AG10803 (cell line): ENCODE data around the gene KIR3DL2.
"Not testable (repeated sequence)": the region's sequence is repeated elsewhere in the genome, so short reads cannot be mapped to it uniquely, and the experiment has no call there.

Experiments used
- DNase-seq: peaks from one replicate; pipeline ENCODE4 v3.0.0; 2010; ENCODE audit warnings: low read depth
- H3K4me3 ChIP-seq: 2 replicates; pipeline ENCODE4 v1.5.1; 2011; ENCODE audit warnings: mild to moderate bottlenecking, low read length, control low read depth
- TF ChIP-seq, protein P1 (sequence below): conservative IDR thresholded peaks from 2 replicates; pipeline ENCODE4 v1.5.1; 2011; ENCODE audit warnings: mild to moderate bottlenecking, low read length, control low read depth, inconsistent platforms

The KIR3DL2 gene

DNA sequence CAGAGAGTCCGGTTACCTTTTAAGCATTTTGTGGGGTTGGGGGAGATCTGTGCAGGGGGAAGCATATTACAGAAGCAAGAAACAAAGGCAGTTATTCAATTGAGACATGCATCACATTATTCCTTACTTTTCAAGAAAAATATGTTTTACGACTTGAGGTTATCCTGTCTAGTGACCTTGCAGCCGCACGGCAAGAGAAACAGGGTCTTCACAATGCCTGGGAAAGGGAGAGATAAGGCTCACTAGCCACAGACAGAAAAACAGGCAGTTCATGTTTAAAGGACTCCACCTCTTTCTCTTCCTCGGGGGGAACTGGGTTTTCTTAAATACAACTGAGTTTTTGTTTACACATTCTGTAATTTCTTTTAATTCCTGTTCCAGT is 55.2 kb downstream of the KIR3DL2 start:
- no peak overlapping the region for H3K4me3 ChIP-seq
- TF ChIP-seq, protein P1, sequence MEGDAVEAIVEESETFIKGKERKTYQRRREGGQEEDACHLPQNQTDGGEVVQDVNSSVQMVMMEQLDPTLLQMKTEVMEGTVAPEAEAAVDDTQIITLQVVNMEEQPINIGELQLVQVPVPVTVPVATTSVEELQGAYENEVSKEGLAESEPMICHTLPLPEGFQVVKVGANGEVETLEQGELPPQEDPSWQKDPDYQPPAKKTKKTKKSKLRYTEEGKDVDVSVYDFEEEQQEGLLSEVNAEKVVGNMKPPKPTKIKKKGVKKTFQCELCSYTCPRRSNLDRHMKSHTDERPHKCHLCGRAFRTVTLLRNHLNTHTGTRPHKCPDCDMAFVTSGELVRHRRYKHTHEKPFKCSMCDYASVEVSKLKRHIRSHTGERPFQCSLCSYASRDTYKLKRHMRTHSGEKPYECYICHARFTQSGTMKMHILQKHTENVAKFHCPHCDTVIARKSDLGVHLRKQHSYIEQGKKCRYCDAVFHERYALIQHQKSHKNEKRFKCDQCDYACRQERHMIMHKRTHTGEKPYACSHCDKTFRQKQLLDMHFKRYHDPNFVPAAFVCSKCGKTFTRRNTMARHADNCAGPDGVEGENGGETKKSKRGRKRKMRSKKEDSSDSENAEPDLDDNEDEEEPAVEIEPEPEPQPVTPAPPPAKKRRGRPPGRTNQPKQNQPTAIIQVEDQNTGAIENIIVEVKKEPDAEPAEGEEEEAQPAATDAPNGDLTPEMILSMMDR: no peak
- DNase-seq: no peak

DNA sequence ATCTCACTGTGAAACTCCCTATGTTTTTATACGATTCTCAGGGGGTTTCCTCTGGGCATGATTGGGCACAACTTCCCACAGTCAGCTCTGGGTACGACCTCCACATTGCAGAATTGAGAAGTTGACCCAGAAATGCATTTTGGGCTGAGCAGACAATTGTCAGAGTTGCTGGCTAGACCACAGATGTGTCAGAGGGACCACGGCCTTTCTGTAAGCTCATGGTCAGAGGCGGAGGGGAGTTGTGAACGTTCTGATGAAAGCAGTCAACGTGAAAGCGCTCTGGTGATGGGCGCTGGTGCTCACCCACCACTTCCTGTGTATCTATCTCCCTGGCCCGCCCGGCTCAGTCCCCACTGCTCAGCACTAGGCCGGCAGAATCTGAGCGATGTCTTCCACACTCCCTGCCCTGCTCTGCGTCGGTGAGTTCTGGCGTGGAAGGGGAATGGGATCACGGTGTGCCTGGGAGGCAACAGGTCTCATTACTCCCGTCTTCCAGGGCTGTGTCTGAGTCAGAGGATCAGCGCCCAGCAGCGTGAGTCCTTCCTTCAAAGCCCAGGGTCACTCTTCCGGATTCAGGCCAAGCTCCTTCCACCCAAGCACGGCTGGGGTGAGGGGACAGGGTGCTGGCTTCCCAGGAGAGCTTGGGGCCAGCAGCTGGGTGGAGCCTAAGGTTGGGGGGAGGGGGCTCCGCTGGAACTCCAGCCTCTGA is 55.7 kb downstream of the KIR3DL2 start, which contains the start of gene NCR1:
TSS of gene NCR1 (plus strand) at position 346 of the 709 bp plus-strand sequence. CDS start at position 386, 40 bp downstream.
- H3K4me3 ChIP-seq: no peak within 1 kb of the TSS
- no peak for DNase-seq
- TF ChIP-seq, protein P1: no peak

DNA sequence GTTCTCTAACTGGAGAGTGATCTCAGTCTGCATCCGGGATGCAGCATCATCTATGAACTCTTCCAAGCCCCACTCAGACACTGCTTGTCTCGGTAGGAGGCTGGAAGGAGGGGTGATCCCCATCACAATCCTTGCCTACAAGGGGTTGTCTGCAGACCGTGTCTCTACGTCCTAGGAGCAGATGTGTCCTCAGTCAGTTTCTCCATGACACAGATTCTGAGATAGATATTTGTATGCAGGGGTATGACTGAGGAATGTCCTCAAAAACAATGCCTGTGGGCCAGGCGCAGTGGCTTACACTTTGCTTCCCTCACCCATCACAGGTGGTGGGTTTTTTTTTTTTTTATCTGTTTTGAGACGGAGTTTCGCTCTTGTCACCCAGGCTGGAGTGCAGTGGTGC is 56.6 kb downstream of the KIR3DL2 start:
- DNase-seq: no peak

DNA sequence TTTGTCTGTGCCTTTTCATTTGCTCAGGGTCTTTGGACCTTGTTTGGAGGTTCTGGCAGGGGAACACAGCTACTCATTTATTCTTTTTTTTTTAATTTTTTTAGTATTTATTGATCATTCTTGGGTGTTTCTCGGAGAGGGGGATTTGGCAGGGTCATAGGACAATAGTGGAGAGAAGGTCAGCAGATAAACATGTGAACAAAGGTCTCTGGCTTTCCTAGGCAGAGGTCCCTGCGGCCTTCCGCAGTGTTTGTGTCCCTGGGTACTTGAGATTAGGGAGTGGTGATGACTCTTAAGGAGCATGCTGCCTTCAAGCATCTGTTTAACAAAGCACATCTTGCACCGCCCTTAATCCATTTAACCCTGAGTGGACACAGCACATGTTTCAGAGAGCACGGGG is 57.7 kb downstream of the KIR3DL2 start:
- not testable (repeated sequence) for DNase-seq, H3K4me3 ChIP-seq

More for the DNA sequence above, 56.6 kb downstream of the KIR3DL2 start:
- H3K4me3 ChIP-seq: no peak overlapping the region
- TF ChIP-seq, protein P1: no peak
